Fibroblast of skin of right biceps (primary cell): Measurements from ENCODE around the gene AGAP2.
"Not testable (repeated sequence)": the region's sequence is repeated elsewhere in the genome, so short reads cannot be mapped to it uniquely, and the experiment has no call there.

Experiments
- DNase-seq: peaks from one replicate; pipeline ENCODE4 v3.0.0-alpha.2; 2013

AGAP2 gene

DNA sequence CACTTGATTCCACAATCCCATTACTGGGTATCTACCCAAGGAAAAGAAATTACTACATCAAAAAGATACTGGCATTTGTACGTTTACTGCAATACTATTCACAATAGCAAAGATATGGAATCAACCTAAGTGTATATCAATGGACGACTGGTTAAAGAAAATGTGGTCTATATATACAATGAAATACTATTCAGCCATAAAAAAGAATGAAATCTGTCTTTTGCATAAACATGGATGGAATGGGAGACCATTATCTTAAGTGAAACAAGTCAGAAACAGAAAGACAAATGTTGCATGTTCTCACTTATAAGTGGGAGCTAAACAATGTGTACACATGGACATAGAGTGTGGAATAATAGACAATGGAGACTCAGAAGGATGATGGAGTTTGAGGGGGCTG lies 49.6 kb downstream of the AGAP2 start:
- DNase-seq: no peak

DNA sequence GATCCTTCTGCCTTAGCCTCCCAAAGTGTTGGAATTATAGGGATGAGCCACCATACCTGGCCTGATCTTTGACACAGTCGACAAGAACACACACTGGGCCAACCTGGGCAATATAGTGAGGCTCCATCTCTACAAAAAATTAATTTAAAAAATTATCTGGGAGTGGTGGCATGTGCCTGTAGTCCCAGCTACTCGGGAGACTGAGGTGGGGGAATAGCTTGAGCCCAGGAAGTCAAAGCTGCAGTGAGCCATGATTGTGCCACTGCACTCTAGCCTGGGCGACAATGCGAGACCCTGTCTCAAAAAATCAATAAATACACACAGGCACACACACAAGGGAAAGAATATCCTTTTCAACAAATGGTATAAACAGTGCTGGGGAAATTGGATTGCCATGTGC lies 50.7 kb downstream of the AGAP2 start:
- no peak for DNase-seq

DNA sequence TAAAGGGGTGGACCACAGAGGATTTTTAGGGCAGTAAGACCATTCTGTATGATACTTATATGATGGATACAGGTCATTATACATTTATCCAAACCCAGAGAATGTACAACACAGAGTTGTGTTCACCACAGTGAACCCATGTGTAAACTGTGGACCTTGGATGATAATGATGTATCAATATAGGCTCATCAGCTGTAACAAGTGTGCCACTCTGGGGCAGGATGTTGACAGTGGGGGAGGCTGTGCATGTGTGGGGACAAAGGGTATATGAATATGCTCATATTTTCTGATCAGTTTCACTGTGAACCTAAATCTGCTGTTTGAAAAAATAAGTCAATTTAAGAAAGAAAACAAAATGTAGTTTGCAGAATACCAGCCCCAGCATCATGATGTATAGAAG lies 58.8 kb downstream of the AGAP2 start:
- DNase-seq: no peak

DNA sequence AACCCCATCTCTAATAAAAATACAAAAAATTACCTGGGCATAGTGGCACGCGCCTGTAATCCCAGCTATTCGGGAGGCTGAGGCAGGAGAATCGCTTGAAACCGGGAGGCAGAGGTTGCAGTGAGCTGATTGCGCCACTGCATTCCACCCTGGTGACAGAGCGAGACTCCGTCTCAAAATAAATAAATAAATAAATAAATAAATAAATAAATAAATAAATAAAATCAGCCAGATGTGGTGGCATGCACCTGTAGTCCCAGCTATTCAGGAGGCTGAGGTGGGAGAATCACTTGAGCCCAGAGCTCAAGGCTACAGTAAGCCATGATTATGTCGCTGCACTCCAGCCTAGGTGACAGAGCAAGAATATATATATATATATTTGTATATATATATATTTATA lies 60.6 kb downstream of the AGAP2 start:
- DNase-seq: not testable (repeated sequence)

DNA sequence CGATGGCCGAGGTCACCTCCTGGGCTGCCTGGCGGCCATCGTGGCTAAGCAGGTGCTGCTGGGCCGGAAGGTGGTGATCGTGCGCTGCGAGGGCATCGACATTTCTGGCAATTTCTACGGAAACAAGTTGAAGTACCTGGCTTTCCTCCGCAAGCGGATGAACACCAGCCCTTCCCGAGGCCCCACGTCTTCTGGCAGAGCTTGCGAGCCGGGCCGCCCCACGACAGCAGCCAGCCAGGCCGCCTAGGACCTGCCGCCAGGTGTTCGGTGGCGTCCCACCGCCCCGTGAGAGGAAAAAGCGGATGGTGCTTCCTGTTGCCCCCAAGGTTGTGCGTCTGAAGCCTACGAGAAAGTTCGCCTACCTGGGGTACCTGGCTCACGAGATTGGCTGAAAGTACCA lies 63.9 kb downstream of the AGAP2 start:
- no peak for DNase-seq
